Left ventricle myocardium superior (tissue), 1 donor: ENCODE data around the gene DRC3. TPM values are rescaled to one million over a fixed set of nuclear protein-coding genes. Genes with fewer than 3 reads are reported as not detected.

Experiments
- ATAC-seq: fragments of 200-7000 bp; cut with Tn5 transposase; one replicate; pipeline ENCODE4 v1.9.1; 2020; ENCODE audit warnings: mild to moderate bottlenecking, moderate library complexity
- DNase-seq: peaks from one replicate; pipeline ENCODE4 v3.0.0-alpha.2; 2020
- intact Hi-C: fragments of 100-400 bp; cut with micrococcal nuclease; formaldehyde crosslinking; loops from one replicate; pipeline ENCODE4 v1.11.0; 2022
- total RNA-seq: library from RNA; stranded (reverse); fragmentation: NEBNext Ultra II Directional; extraction: Animal tissue kit (Norgen Biotek cat#: 25700); gene quantifications from one replicate; pipeline ENCODE4 v1.2.1, GENCODE V29; 2021
- donor health status: DM: no; HTN: yes; CAD: no; lungs with severe emphysema.

DRC3 gene
- total RNA-seq, 1 donor from 2014 or later = 1.5 TPM

GRCh38 chr17:18008496-18009268, 36.0 kb downstream of the DRC3 start:
- ATAC-seq = peak; percentile 22
- DNase-seq = no peak
- intact Hi-C loops = no loop called here

- DNase-seq = peak; percentile 68
- ATAC-seq = peak; percentile 89
- intact Hi-C loops = loop anchor here (10.0 kb wide), 1 partner anchor 85 kb away; no protein-coding TSS in a partner anchor
Measured at GRCh38 chr17:18009609-18010420, 37.2 kb downstream of the DRC3 start.

DNA sequence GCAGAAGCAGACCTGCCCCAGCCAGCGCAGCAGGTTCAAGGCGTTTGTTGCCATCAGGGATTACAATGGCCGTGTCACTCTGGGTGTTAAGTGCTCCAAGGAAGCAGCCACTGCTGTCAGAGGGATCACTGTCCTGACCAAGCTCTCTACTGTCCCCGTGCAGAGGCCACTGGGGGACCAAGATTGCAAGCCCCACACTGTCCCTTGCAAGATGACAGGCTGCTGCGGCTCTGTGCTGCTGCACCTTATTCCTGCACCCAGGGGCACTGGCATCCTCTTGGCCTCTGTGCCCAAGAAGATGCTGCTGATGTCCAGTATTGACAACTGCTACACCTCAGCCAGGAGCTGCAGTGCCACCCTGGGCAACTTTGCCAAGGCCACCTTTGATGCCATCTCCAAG, 38.6 kb downstream of the DRC3 start:
- DNase-seq = no peak
- intact Hi-C loops = loop anchor here (10.0 kb wide), 1 partner anchor 86 kb away; no protein-coding TSS in a partner anchor
- no peak for ATAC-seq

- intact Hi-C loops = loop anchor here (10.0 kb wide), 1 partner anchor 89 kb away; no protein-coding TSS in a partner anchor
- no peak for ATAC-seq
- DNase-seq = no peak
Measured at GRCh38 chr17:18014006-18014405, 41.3 kb downstream of the DRC3 start.

DNA sequence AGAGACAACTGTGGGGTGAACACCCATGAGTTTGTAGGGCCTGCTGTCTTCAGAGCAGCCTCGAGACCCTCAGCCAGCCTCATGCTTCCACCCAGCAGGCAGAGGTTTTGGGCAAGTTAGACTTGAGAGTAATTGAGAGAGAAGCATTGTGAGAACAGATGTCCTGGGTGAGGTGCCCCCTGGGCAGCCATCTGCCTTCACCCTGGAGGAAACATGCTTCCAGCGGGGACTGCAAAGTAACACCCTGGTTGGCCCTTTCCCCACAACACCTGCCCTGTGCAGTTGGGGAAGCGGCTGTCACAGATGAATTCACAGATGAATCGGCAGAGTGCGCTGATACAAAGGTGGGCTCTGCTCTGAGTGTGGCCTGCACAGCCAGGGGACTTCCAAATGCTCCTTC, 42.9 kb downstream of the DRC3 start:
- ATAC-seq = no peak
- intact Hi-C loops = loop anchor here (10.0 kb wide), 1 partner anchor 91 kb away; no protein-coding TSS in a partner anchor
- DNase-seq = no peak

- ATAC-seq (no peak), DNase-seq (no peak)
- intact Hi-C loops = loop anchor here (10.0 kb wide), 1 partner anchor 92 kb away; no protein-coding TSS in a partner anchor
Measured at GRCh38 chr17:18016426-18016825, 43.8 kb downstream of the DRC3 start.

- ATAC-seq (peak; percentile 39), DNase-seq (no peak)
- intact Hi-C loops = loop anchor here (10.0 kb wide), 1 partner anchor 93 kb away; no protein-coding TSS in a partner anchor
Measured at GRCh38 chr17:18017958-18018357, 45.3 kb downstream of the DRC3 start.

DNA sequence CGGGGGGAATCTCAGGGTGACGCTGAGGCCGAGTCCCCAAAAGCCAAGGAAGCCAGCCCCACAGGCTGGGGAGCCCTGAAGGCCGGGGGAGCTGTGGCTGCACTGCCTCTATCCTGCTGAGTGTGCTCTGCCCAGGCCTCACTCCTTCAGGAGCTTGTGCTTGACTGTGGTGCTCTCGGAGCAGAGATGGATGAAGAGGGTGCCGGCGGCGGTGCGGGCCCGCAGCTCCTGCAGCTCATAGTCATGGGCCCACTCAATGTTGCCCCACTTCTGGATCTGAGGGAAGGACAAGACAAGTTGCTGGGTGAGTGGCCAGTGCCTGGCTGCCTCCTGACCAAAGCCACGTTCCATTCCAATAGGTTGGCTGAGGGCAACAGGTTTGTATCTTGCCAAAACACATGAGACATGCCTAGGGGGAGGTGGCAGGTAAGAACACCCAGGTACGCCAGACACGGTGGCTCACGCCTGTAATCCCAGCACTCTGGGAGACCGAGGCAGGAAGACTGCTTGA, 45.8 kb downstream of the DRC3 start:
- intact Hi-C loops = loop anchor here (10.0 kb wide), 1 partner anchor 94 kb away; no protein-coding TSS in a partner anchor
- ATAC-seq (peak; percentile 9), DNase-seq (no peak)

- intact Hi-C loops = loop anchor here (10.0 kb wide), 1 partner anchor 95 kb away; no protein-coding TSS in a partner anchor
- DNase-seq (no peak), ATAC-seq (no peak)
Measured at GRCh38 chr17:18019838-18020154, 47.1 kb downstream of the DRC3 start.

GRCh38 chr17:18020971-18021370, 48.3 kb downstream of the DRC3 start:
- no peak for ATAC-seq
- DNase-seq = no peak
- intact Hi-C loops = no loop called here

GRCh38 chr17:18021372-18021771, 48.7 kb downstream of the DRC3 start:
- no peak for ATAC-seq
- DNase-seq = no peak
- intact Hi-C loops = no loop called here

GRCh38 chr17:18025241-18025944, 52.7 kb downstream of the DRC3 start:
- DNase-seq (no peak), ATAC-seq (no peak)
- intact Hi-C loops = no loop called here

- DNase-seq = peak; percentile 68
- peak; percentile 79 for ATAC-seq
- intact Hi-C loops = no loop called here
Measured at GRCh38 chr17:18025945-18026776, 53.5 kb downstream of the DRC3 start.

- intact Hi-C loops = no loop called here
- ATAC-seq = peak; percentile 70
- peak; percentile 52 for DNase-seq
Measured at GRCh38 chr17:18027280-18027679, 54.6 kb downstream of the DRC3 start.

GRCh38 chr17:18028114-18028951, 55.7 kb downstream of the DRC3 start:
- peak; percentile 70 for ATAC-seq
- peak; percentile 48 for DNase-seq
- intact Hi-C loops = no loop called here

GRCh38 chr17:18028952-18029540, 56.4 kb downstream of the DRC3 start:
- intact Hi-C loops = no loop called here
- DNase-seq (no peak), ATAC-seq (no peak)

GRCh38 chr17:18031955-18032354, 59.3 kb downstream of the DRC3 start:
- intact Hi-C loops = loop anchor here (5.0 to 10.0 kb wide), 2 partner anchors 57 to 355 kb away; partner anchors contain the start of genes DRC3 and TOM1L2
- DNase-seq (no peak), ATAC-seq (no peak)
